OCI-LY1 (cell line): Measurements from ENCODE around the gene GATAD1.

Experiments used
- H2AFZ ChIP-seq: fragments of 200-600 bp; sonication (generic), shearing (Covaris generic); 2 replicates; pipeline ENCODE4 v1.6.0; 2014; ENCODE audit warnings: antibody characterized with exemption, mild to moderate bottlenecking, low read length
- H3F3A ChIP-seq: fragments of 200-600 bp; sonication (generic), shearing (Covaris generic); 2 replicates; pipeline ENCODE4 v1.6.0; 2014; ENCODE audit warnings: mild to moderate bottlenecking, antibody characterized with exemption, low read length, moderate library complexity; ENCODE audit not compliant: insufficient read depth
- H3K27ac ChIP-seq: fragments of 200-600 bp; sonication (generic); 2 replicates; pipeline ENCODE4 v1.5.1; 2014; ENCODE audit warnings: low read length, mixed run types, mild to moderate bottlenecking, low read depth; ENCODE audit not compliant: poor library complexity, severe bottlenecking
- H3K27me3 ChIP-seq: fragments of 200-600 bp; sonication (generic); 2 replicates; pipeline ENCODE4 v1.6.0; 2014; ENCODE audit warnings: antibody characterized with exemption, mild to moderate bottlenecking, low read length, moderate library complexity; ENCODE audit not compliant: insufficient read depth
- H3K36me3 ChIP-seq: fragments of 200-600 bp; sonication (generic); 2 replicates; pipeline ENCODE4 v1.6.1; 2014; ENCODE audit warnings: mild to moderate bottlenecking, antibody characterized with exemption, low read length, moderate library complexity, mixed read lengths; ENCODE audit not compliant: insufficient read depth
- H3K4me1 ChIP-seq: fragments of 200-600 bp; sonication (generic); 2 replicates; pipeline ENCODE4 v1.5.1; 2014; ENCODE audit warnings: mild to moderate bottlenecking, low read length, moderate library complexity; ENCODE audit not compliant: insufficient read depth, severe bottlenecking
- H3K4me2 ChIP-seq: fragments of 200-600 bp; sonication (generic), shearing (Covaris generic); 2 replicates; pipeline ENCODE4 v1.6.1; 2014; ENCODE audit warnings: low read length
- H3K4me3 ChIP-seq: fragments of 200-600 bp; sonication (generic); 2 replicates; pipeline ENCODE4 v1.5.1; 2014; ENCODE audit warnings: low read length, low read depth, mild to moderate bottlenecking, mixed read lengths; ENCODE audit not compliant: poor library complexity, severe bottlenecking
- H3K79me2 ChIP-seq: fragments of 200-600 bp; shearing (Covaris generic); 2 replicates; pipeline ENCODE4 v1.6.1; 2016; ENCODE audit warnings: mixed run types, low read length, mixed read lengths; ENCODE audit not compliant: insufficient read depth
- H3K9ac ChIP-seq: fragments of 200-600 bp; sonication (generic), shearing (Covaris generic); 2 replicates; pipeline ENCODE4 v1.6.1; 2014; ENCODE audit warnings: mild to moderate bottlenecking, low read length, mixed read lengths
- H3K9me2 ChIP-seq: fragments of 200-600 bp; sonication (generic), shearing (Covaris generic); 2 replicates; pipeline ENCODE4 v1.6.1; 2014; ENCODE audit warnings: low read depth, mild to moderate bottlenecking, low read length, mixed read lengths
- H3K9me3 ChIP-seq: fragments of 200-600 bp; shearing (Covaris generic); 2 replicates; pipeline ENCODE4 v1.6.1; 2014; ENCODE audit warnings: low read length, mixed read lengths
- H4K20me1 ChIP-seq: fragments of 200-600 bp; sonication (generic), shearing (Covaris generic); 2 replicates; pipeline ENCODE4 v1.6.0; 2016; ENCODE audit warnings: mild to moderate bottlenecking, low read length; ENCODE audit not compliant: insufficient read depth
- CTCF ChIP-seq: fragments of 200-600 bp; sonication (generic), shearing (Covaris generic); IDR thresholded peaks from 2 replicates; pipeline ENCODE4 v1.5.1; 2017; ENCODE audit warnings: mild to moderate bottlenecking, antibody characterized with exemption, low read length, moderate library complexity, mixed read lengths
- EZH2 ChIP-seq: fragments of 200-600 bp; sonication (generic), shearing (Covaris generic); IDR thresholded peaks from 2 replicates; pipeline ENCODE4 v1.8.0; 2017; ENCODE audit warnings: borderline replicate concordance, mixed run types, mild to moderate bottlenecking, antibody characterized with exemption, low read length, moderate library complexity, mixed read lengths

The GATAD1 gene

DNA sequence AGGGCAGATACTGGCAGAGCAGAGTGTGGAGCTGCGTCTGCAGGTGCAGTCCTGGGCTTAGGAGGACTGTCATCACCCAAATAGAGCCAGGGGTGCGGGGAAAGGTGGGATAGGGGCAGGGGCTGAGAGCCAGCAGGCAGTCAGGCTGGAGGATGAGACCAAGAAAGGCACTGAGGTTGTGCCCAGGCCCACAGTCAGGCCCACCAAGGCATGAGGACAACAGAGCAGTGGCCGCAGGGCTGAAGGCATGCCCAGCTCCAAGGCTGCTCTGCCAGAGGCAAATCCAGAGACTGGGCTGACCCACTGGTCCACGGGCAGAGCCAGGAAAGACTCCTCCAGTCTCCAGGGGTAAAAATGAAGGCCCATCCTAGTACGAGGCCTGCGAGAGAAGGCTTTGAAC, 24.4 kb upstream of the GATAD1 start:
- Histone ChIP-seq H2AFZ (no peak overlapping the region), H3K36me3 (no peaks in the 10 kb centered on the region), H3K4me3 (no peak overlapping the region), H3K9me3 (no peaks in the 10 kb centered on the region), H3K4me2 (no peak overlapping the region), H3K9me2 (no peaks in the 10 kb centered on the region), H3K79me2 (no peaks in the 10 kb centered on the region), H4K20me1 (no peaks in the 10 kb centered on the region), H3K9ac (no peak overlapping the region), H3K4me1 (peaks cover 37% of the 10 kb centered on the region), H3K27ac (no peak overlapping the region), H3K27me3 (no peaks in the 10 kb centered on the region), H3F3A (no peaks in the 10 kb centered on the region)
- TF ChIP-seq EZH2 (no peak), CTCF (no peak)

GRCh38 chr7:92423710-92424131, 23.6 kb upstream of the GATAD1 start:
- TF ChIP-seq CTCF (no peak), EZH2 (no peak)
- no peaks in the 10 kb centered on the region for H3F3A ChIP-seq
- H3K9me3 ChIP-seq: no peaks in the 10 kb centered on the region
- no peaks in the 10 kb centered on the region for H4K20me1 ChIP-seq
- peak overlapping the region; percentile 66; the same call in 1 of the 2 replicates for H2AFZ ChIP-seq
- H3K4me1 ChIP-seq: peaks cover 37% of the 10 kb centered on the region
- no peak overlapping the region for H3K4me2 ChIP-seq
- H3K27me3 ChIP-seq: no peaks in the 10 kb centered on the region
- no peak overlapping the region for H3K27ac ChIP-seq
- no peaks in the 10 kb centered on the region for H3K36me3 ChIP-seq
- H3K4me3 ChIP-seq: no peak overlapping the region
- H3K79me2 ChIP-seq: no peaks in the 10 kb centered on the region
- no peak overlapping the region for H3K9ac ChIP-seq
- no peaks in the 10 kb centered on the region for H3K9me2 ChIP-seq

- H3K27ac ChIP-seq: no peak overlapping the region
- H3K27me3 ChIP-seq: no peaks in the 10 kb centered on the region
- H4K20me1 ChIP-seq: no peaks in the 10 kb centered on the region
- H3K9ac ChIP-seq: peak overlapping the region; percentile 31; the same call in 1 of the 2 replicates
- no peaks in the 10 kb centered on the region for H3K36me3 ChIP-seq
- TF ChIP-seq EZH2: no peak
- TF ChIP-seq CTCF: peak; percentile 51
- no peaks in the 10 kb centered on the region for H3F3A ChIP-seq
- peak overlapping the region; percentile 79 for H3K4me2 ChIP-seq
- peak overlapping the region; percentile 61 for H2AFZ ChIP-seq
- H3K4me1 ChIP-seq: peaks cover 37% of the 10 kb centered on the region
- no peaks in the 10 kb centered on the region for H3K79me2 ChIP-seq
- peak overlapping the region; percentile 54 for H3K4me3 ChIP-seq
- no peaks in the 10 kb centered on the region for H3K9me2 ChIP-seq
- no peaks in the 10 kb centered on the region for H3K9me3 ChIP-seq
Measured at GRCh38 chr7:92425311-92425947, 21.9 kb upstream of the GATAD1 start.
